OCI-LY7 (cell line): ENCODE measurements around the gene SPO11. TPM values are rescaled to one million over a fixed set of nuclear protein-coding genes. Genes with fewer than 3 reads are reported as not detected.

Source experiments
- BruUV-seq: library from RNA; stranded (reverse); fragments of 400-500 nt; replicated peaks from 2 replicates; lab custom pipeline; 2021; lab: Mats Ljungman, UMichigan
- CTCF ChIA-PET: fragments of 300-600 bp; sonication (Branson Sonifier 250); formaldehyde crosslinking; loops from one replicate; lab custom pipeline; 2022; ENCODE audit warnings: antibody characterized with exemption; ENCODE audit not compliant: unreplicated experiment; lab: Charles Lee
- POLR2A ChIA-PET: fragments of 300-600 bp; sonication (Branson Sonifier 250); formaldehyde crosslinking; loops from one replicate; lab custom pipeline; 2022; ENCODE audit warnings: antibody characterized with exemption; lab: Charles Lee
- DNase-seq: peaks from one replicate; pipeline ENCODE4 v3.0.0-alpha.2; 2015; ENCODE audit warnings: low spot score
- H2AFZ ChIP-seq: fragments of 200-600 bp; sonication (generic), shearing (Covaris generic); 2 replicates; pipeline ENCODE4 v1.6.1; 2014; ENCODE audit warnings: mild to moderate bottlenecking, antibody characterized with exemption, low read length, moderate library complexity
- H3K27ac ChIP-seq: fragments of 200-600 bp; sonication (generic); 2 replicates; pipeline ENCODE4 v1.5.1; 2014; ENCODE audit warnings: mixed run types, low read depth, mild to moderate bottlenecking, moderate library complexity, low read length, inconsistent platforms; ENCODE audit not compliant: poor library complexity, severe bottlenecking
- H3K36me3 ChIP-seq: fragments of 200-600 bp; sonication (generic); 2 replicates; pipeline ENCODE4 v1.6.1; 2014; ENCODE audit warnings: mild to moderate bottlenecking, antibody characterized with exemption, low read length, moderate library complexity, mixed read lengths; ENCODE audit not compliant: insufficient read depth
- H3K4me1 ChIP-seq: fragments of 200-600 bp; sonication (generic); 2 replicates; pipeline ENCODE4 v1.5.1; 2014; ENCODE audit warnings: mild to moderate bottlenecking, low read length; ENCODE audit not compliant: insufficient read depth, poor library complexity, severe bottlenecking
- H3K4me2 ChIP-seq: fragments of 200-600 bp; sonication (generic); 2 replicates; pipeline ENCODE4 v1.6.1; 2014; ENCODE audit warnings: mild to moderate bottlenecking, low read length
- H3K4me3 ChIP-seq: fragments of 200-600 bp; sonication (generic); 2 replicates; pipeline ENCODE4 v1.5.1; 2014; ENCODE audit warnings: mild to moderate bottlenecking, low read depth, low read length; ENCODE audit not compliant: poor library complexity, severe bottlenecking
- H3K79me2 ChIP-seq: fragments of 200-600 bp; sonication (generic); 2 replicates; pipeline ENCODE4 v1.6.1; 2016; ENCODE audit warnings: low read depth, mild to moderate bottlenecking, low read length, moderate library complexity, mixed read lengths; ENCODE audit not compliant: insufficient read depth
- H3K9me2 ChIP-seq: fragments of 200-600 bp; sonication (generic); 2 replicates; pipeline ENCODE4 v1.6.1; 2016; ENCODE audit warnings: mild to moderate bottlenecking, low read length, mixed read lengths; ENCODE audit not compliant: insufficient read depth
- H3K9me3 ChIP-seq: fragments of 200-600 bp; sonication (generic); 2 replicates; pipeline ENCODE4 v1.6.1; 2014; ENCODE audit warnings: mild to moderate bottlenecking, mixed run types, low read length, mixed read lengths
- H4K20me1 ChIP-seq: fragments of 200-600 bp; sonication (generic); 2 replicates; pipeline ENCODE4 v1.6.1; 2014; ENCODE audit warnings: mild to moderate bottlenecking, antibody characterized with exemption, low read length, moderate library complexity, mixed read lengths; ENCODE audit not compliant: insufficient read depth
- EZH2phosphoT487 ChIP-seq: fragments of 200-600 bp; sonication (generic); IDR thresholded peaks from 2 replicates; pipeline ENCODE4 v1.6.1; 2018; ENCODE audit warnings: low read depth, borderline replicate concordance, mild to moderate bottlenecking, mixed run types, antibody characterized with exemption, low read length, moderate library complexity, mixed read lengths
- intact Hi-C: fragments of 100-400 bp; cut with micrococcal nuclease; formaldehyde crosslinking; loops from one replicate; pipeline ENCODE4 v1.10.0; 2022; ENCODE audit not compliant: unreplicated experiment
- total RNA-seq, 2 experiments: library from RNA; depleted of rRNA in 1 of 2; stranded (reverse); fragments of >200 nt in 1 of 2; shearing (Covaris generic) in 1 of 2; gene quantifications; 2 replicates each; pipeline ENCODE4 v1.2.3, GENCODE V29; 2014 to 2022
- TF ChIP-seq, protein P1 (sequence below): fragments of 200-600 bp; sonication (generic); conservative IDR thresholded peaks from 2 replicates; pipeline ENCODE4 v1.5.1; 2014; ENCODE audit warnings: mild to moderate bottlenecking, antibody characterized with exemption, low read length, moderate library complexity, mixed read lengths

SPO11 gene
- total RNA-seq, 2 experiments from 2014 or later, result not detected

DNA sequence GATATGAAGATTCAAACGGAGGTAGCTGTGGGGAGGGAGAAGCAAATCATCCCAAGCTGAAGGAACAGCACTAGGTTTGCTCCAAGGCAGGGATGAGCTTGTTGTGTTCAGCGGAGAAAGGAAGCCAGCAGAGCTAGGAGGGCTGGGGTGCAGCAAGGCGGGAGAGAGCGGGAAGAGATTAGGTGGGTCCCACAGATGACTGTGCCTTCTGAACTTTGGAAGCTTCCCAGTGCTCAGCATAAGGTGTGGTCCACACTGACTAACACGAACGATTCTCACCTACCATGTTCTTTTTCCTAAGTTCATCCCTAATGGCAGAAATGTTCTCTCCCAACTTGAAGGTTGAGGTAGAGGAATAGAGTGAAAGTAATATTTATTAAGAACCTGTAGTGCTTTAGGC lies 22.7 kb downstream of the SPO11 start:
- CTCF ChIA-PET, result no interaction called here
- POLR2A ChIA-PET, result interaction anchor here (0.7 to 0.9 kb wide), 2 partner anchors 11 to 39 kb away, joined by 3 to 4 read pairs; partner anchors contain the start of gene RBM38
- no peak for DNase-seq
- H3K4me1 ChIP-seq, result peaks cover 15% of the 10 kb centered on the region
- peak overlapping the region; percentile 87 for H3K4me3 ChIP-seq
- no TSS peak for BruUV-seq
- peak overlapping the region; percentile 99 for H3K4me2 ChIP-seq
- TF ChIP-seq EZH2phosphoT487, result no peak
- TF ChIP-seq, protein P1, sequence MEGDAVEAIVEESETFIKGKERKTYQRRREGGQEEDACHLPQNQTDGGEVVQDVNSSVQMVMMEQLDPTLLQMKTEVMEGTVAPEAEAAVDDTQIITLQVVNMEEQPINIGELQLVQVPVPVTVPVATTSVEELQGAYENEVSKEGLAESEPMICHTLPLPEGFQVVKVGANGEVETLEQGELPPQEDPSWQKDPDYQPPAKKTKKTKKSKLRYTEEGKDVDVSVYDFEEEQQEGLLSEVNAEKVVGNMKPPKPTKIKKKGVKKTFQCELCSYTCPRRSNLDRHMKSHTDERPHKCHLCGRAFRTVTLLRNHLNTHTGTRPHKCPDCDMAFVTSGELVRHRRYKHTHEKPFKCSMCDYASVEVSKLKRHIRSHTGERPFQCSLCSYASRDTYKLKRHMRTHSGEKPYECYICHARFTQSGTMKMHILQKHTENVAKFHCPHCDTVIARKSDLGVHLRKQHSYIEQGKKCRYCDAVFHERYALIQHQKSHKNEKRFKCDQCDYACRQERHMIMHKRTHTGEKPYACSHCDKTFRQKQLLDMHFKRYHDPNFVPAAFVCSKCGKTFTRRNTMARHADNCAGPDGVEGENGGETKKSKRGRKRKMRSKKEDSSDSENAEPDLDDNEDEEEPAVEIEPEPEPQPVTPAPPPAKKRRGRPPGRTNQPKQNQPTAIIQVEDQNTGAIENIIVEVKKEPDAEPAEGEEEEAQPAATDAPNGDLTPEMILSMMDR, result no peak
- no peak overlapping the region for H3K27ac ChIP-seq
- no peaks in the 10 kb centered on the region for H3K9me2 ChIP-seq
- H3K79me2 ChIP-seq, result peaks cover 41% of the 10 kb centered on the region
- no peaks in the 10 kb centered on the region for H3K9me3 ChIP-seq
- H4K20me1 ChIP-seq, result peaks cover 21% of the 10 kb centered on the region
- H3K36me3 ChIP-seq, result peaks cover 29% of the 10 kb centered on the region
- intact Hi-C loops, result no loop called here
- H2AFZ ChIP-seq, result no peak overlapping the region

- no peak for TF ChIP-seq EZH2phosphoT487
- TF ChIP-seq, protein P1, result 0 out of 2 replicates have a peak, but pooled peaks have one; percentile 31
- no peak overlapping the region for H2AFZ ChIP-seq
- no peak overlapping the region for H3K4me2 ChIP-seq
- BruUV-seq, result no TSS peak
- no peak for DNase-seq
- ChIA-PET CTCF (no interaction called here), POLR2A (no interaction called here)
- intact Hi-C loops, result no loop called here
- peaks cover 29% of the 10 kb centered on the region for H3K36me3 ChIP-seq
- H3K4me3 ChIP-seq, result no peak overlapping the region
- H3K9me2 ChIP-seq, result no peaks in the 10 kb centered on the region
- no peaks in the 10 kb centered on the region for H3K9me3 ChIP-seq
- H3K27ac ChIP-seq, result no peak overlapping the region
- H3K79me2 ChIP-seq, result peaks cover 41% of the 10 kb centered on the region
- peaks cover 21% of the 10 kb centered on the region for H4K20me1 ChIP-seq
- peaks cover 15% of the 10 kb centered on the region for H3K4me1 ChIP-seq
Observed at GRCh38 chr20:57353351-57353750, 23.7 kb downstream of the SPO11 start.

DNA sequence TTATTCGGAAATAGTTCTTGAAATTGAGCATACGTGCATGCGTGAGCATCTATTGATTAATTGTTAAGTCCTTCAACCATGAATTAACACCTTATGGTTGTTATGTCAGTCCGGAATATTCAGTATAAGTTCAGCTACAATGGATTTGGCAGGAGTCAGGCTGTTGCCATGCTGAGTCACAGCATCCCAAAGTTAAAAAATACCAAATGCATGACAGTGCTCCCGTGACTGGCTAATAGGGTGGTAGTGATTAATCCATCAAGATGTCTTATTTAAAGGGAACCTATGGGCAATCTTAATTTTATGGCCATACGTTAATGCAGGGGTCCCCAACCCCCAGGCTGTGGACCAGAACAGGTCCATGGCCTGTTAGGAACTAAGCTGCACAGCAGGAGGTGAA lies 31.9 kb downstream of the SPO11 start:
- POLR2A ChIA-PET, result no interaction called here
- Histone ChIP-seq H3K4me3 (no peak overlapping the region), H3K4me1 (no peaks in the 10 kb centered on the region), H2AFZ (no peak overlapping the region), H3K4me2 (no peak overlapping the region), H4K20me1 (no peaks in the 10 kb centered on the region), H3K27ac (no peak overlapping the region), H3K79me2 (peaks cover 6% of the 10 kb centered on the region; the same call in 1 of the 2 replicates), H3K9me3 (no peaks in the 10 kb centered on the region), H3K36me3 (peaks cover 29% of the 10 kb centered on the region), H3K9me2 (no peaks in the 10 kb centered on the region)
- no peak for TF ChIP-seq EZH2phosphoT487
- TF ChIP-seq, protein P1, result no peak
- DNase-seq, result no peak
- CTCF ChIA-PET, result no interaction called here
- intact Hi-C loops, result no loop called here
- BruUV-seq, result no TSS peak
